Measurements from ENCODE around the gene FERMT1.
"Not testable (repeated sequence)": the region's sequence is repeated elsewhere in the genome, so short reads cannot be mapped to it uniquely, and the experiment has no call there.

FERMT1 gene

GRCh38 chr20:6114696-6115095 lies 8.1 kb downstream of the FERMT1 start:
- DNase-seq = no peak

- no peak for DNase-seq
These were observed 8.9 kb downstream of the FERMT1 start for GRCh38 chr20:6113951-6114350.

GRCh38 chr20:6112965-6113364 lies 9.9 kb downstream of the FERMT1 start:
- DNase-seq = not testable (repeated sequence)

- no peak for DNase-seq
These were observed 14.5 kb downstream of the FERMT1 start for GRCh38 chr20:6108330-6108729.

- DNase-seq = no peak
These were observed 18.2 kb downstream of the FERMT1 start for GRCh38 chr20:6104493-6105188.

- no peak for DNase-seq
These were observed 19.5 kb downstream of the FERMT1 start for GRCh38 chr20:6103301-6103700.

GRCh38 chr20:6101346-6101745 lies 21.5 kb downstream of the FERMT1 start:
- no peak for DNase-seq

GRCh38 chr20:6100246-6100645 lies 22.6 kb downstream of the FERMT1 start:
- DNase-seq = no peak

GRCh38 chr20:6099819-6100218 lies 23.0 kb downstream of the FERMT1 start:
- no peak for DNase-seq

- DNase-seq = no peak
These were observed 27.4 kb downstream of the FERMT1 start for GRCh38 chr20:6095409-6095808.

GRCh38 chr20:6094565-6094964 lies 28.3 kb downstream of the FERMT1 start:
- DNase-seq = no peak

GRCh38 chr20:6094063-6094462 lies 28.8 kb downstream of the FERMT1 start:
- DNase-seq = no peak

- no peak for DNase-seq
These were observed 31.2 kb downstream of the FERMT1 start for GRCh38 chr20:6091661-6092060.

GRCh38 chr20:6086868-6087267 lies 36.0 kb downstream of the FERMT1 start:
- no peak for DNase-seq

- no peak for DNase-seq
These were observed 38.9 kb downstream of the FERMT1 start for GRCh38 chr20:6083926-6084325.

GRCh38 chr20:6081236-6081635 lies 41.6 kb downstream of the FERMT1 start:
- no peak for DNase-seq

GRCh38 chr20:6079016-6079415 lies 43.8 kb downstream of the FERMT1 start:
- no peak for DNase-seq

GRCh38 chr20:6075428-6076219 lies 47.2 kb downstream of the FERMT1 start:
- DNase-seq = no peak

GRCh38 chr20:6074784-6075183 lies 48.0 kb downstream of the FERMT1 start:
- no peak for DNase-seq

- no peak for DNase-seq
These were observed 48.7 kb downstream of the FERMT1 start for GRCh38 chr20:6074145-6074561.

GRCh38 chr20:6070829-6071695 lies 51.8 kb downstream of the FERMT1 start:
- DNase-seq = no peak

- DNase-seq = no peak
These were observed 53.2 kb downstream of the FERMT1 start for GRCh38 chr20:6069669-6070068.

- DNase-seq = no peak
These were observed 55.0 kb downstream of the FERMT1 start for GRCh38 chr20:6067763-6068318.
